Muscle of leg (tissue), 11 donors: Measurements from ENCODE around the gene DCLRE1B. TPM values are rescaled to one million over a fixed set of nuclear protein-coding genes. Genes with fewer than 3 reads are reported as not detected.

Experiments used
- DNase-seq: peaks from one replicate; pipeline ENCODE4 v3.0.0; 2013
- H3K27ac ChIP-seq: one replicate; pipeline ENCODE4 v1.5.1; 2013; ENCODE audit warnings: mild to moderate bottlenecking, low read length, control low read depth
- H3K27me3 ChIP-seq: one replicate; pipeline ENCODE4 v1.6.1; 2013; ENCODE audit warnings: low read length; ENCODE audit not compliant: control insufficient read depth, insufficient read depth
- H3K36me3 ChIP-seq: one replicate; pipeline ENCODE4 v1.6.1; 2013; ENCODE audit warnings: low read length; ENCODE audit not compliant: control insufficient read depth, insufficient read depth
- H3K4me1 ChIP-seq: one replicate; pipeline ENCODE4 v1.6.1; 2013; ENCODE audit warnings: low read length; ENCODE audit not compliant: control insufficient read depth, insufficient read depth
- H3K4me3 ChIP-seq: one replicate; pipeline ENCODE4 v1.5.1; 2013; ENCODE audit warnings: low read length, control low read depth
- H3K9me3 ChIP-seq: replicated peaks from 2 replicates; pipeline ENCODE4 v1.6.1; 2013; ENCODE audit warnings: low read depth, low read length; ENCODE audit not compliant: control insufficient read depth
- WGBS: methylation state at CpG from one replicate; pipeline ENCODE4 v1.1.5; 2013; ENCODE audit warnings: missing lambda C conversion rate; ENCODE audit not compliant: insufficient coverage; 5-methylcytosine and 5-hydroxymethylcytosine counted together
- polyA plus RNA-seq, 8 donors: library from polyadenylated mRNA; unstranded; fragments of 120-200 nt; gene quantifications; one replicate each; pipeline versions ENCODE4 v1.2.1 to v1.2.3, GENCODE V29; 2013; ENCODE audit warnings: inconsistent platforms in 1 of 8, low replicate concordance in 1 of 8; ENCODE audit not compliant: insufficient read length in 8 of 8, insufficient read depth in 1 of 8
- total RNA-seq: library from RNA; stranded (reverse); fragments of 120-200 nt; gene quantifications from one replicate; pipeline ENCODE4 v1.2.4, GENCODE V29; 2013

Gene DCLRE1B
- total and polyA plus RNA-seq, 9 donors = 5.2 to 11.6 (median 8.9) TPM

GRCh38 chr1:113886417-113887401 is 18.4 kb upstream of the DCLRE1B start:
- no peak for DNase-seq
- Histone ChIP-seq H3K27me3 (no peaks in the 10 kb centered on the region), H3K36me3 (no peaks in the 10 kb centered on the region), H3K9me3 (no peaks in the 10 kb centered on the region), H3K27ac (no peak overlapping the region), H3K4me1 (no peaks in the 10 kb centered on the region), H3K4me3 (no peak overlapping the region)
- WGBS = 88% methylated on average over 6 of the region's 17 CpGs

- no peak within 1 kb of the TSS for H3K4me3 ChIP-seq
- H3K27me3 ChIP-seq = no peaks in the 10 kb centered on the region
- no peaks in the 10 kb centered on the region for H3K4me1 ChIP-seq
- DNase-seq = no peak
- H3K27ac ChIP-seq = no peak within 1 kb of the TSS
- no peaks in the 10 kb centered on the region for H3K9me3 ChIP-seq
- 92% methylated on average over 2 of the region's 6 CpGs for WGBS
- no peaks in the 10 kb centered on the region for H3K36me3 ChIP-seq
Observed at GRCh38 chr1:113887402-113888175, 17.5 kb upstream of the DCLRE1B start, which contains the start of gene BCL2L15. TSS of gene BCL2L15 (minus strand) at chr1:113887581. CDS start at chr1:113887375, 206 bp downstream.

- WGBS = no CpG with 5 or more reads among the region's 2 CpGs
- H3K9me3 ChIP-seq = no peaks in the 10 kb centered on the region
- H3K4me1 ChIP-seq = no peaks in the 10 kb centered on the region
- H3K4me3 ChIP-seq = no peak overlapping the region
- no peak for DNase-seq
- H3K27me3 ChIP-seq = no peaks in the 10 kb centered on the region
- H3K27ac ChIP-seq = no peak overlapping the region
- H3K36me3 ChIP-seq = peaks cover 11% of the 10 kb centered on the region
Observed at GRCh38 chr1:113890816-113891215, 14.3 kb upstream of the DCLRE1B start.

GRCh38 chr1:113891631-113892220 is 13.4 kb upstream of the DCLRE1B start:
- Histone ChIP-seq H3K4me3 (no peak overlapping the region), H3K27me3 (no peaks in the 10 kb centered on the region), H3K4me1 (no peaks in the 10 kb centered on the region), H3K9me3 (no peaks in the 10 kb centered on the region), H3K36me3 (peaks cover 19% of the 10 kb centered on the region), H3K27ac (no peak overlapping the region)
- WGBS = 92% methylated on average over 7 of the region's 11 CpGs
- no peak for DNase-seq

GRCh38 chr1:113893267-113893666 is 11.9 kb upstream of the DCLRE1B start:
- Histone ChIP-seq H3K27me3 (no peaks in the 10 kb centered on the region), H3K27ac (no peak overlapping the region), H3K9me3 (no peaks in the 10 kb centered on the region), H3K4me3 (no peak overlapping the region), H3K4me1 (no peaks in the 10 kb centered on the region), H3K36me3 (peaks cover 26% of the 10 kb centered on the region)
- 91% methylated on average over 1 of the region's 3 CpGs for WGBS
- no peak for DNase-seq

- Histone ChIP-seq H3K4me1 (no peaks in the 10 kb centered on the region), H3K36me3 (peaks cover 38% of the 10 kb centered on the region), H3K27me3 (no peaks in the 10 kb centered on the region), H3K9me3 (no peaks in the 10 kb centered on the region), H3K27ac (no peak overlapping the region), H3K4me3 (no peak overlapping the region)
- WGBS = 82% methylated on average over 5 of the region's 6 CpGs
- no peak for DNase-seq
Observed at GRCh38 chr1:113895098-113895497, 10.0 kb upstream of the DCLRE1B start.

GRCh38 chr1:113895961-113896360 is 9.2 kb upstream of the DCLRE1B start:
- Histone ChIP-seq H3K9me3 (no peaks in the 10 kb centered on the region), H3K36me3 (peaks cover 41% of the 10 kb centered on the region), H3K27me3 (no peaks in the 10 kb centered on the region), H3K27ac (no peak overlapping the region), H3K4me1 (no peaks in the 10 kb centered on the region), H3K4me3 (no peak overlapping the region)
- WGBS = no CpG with 5 or more reads among the region's 8 CpGs
- DNase-seq = no peak

- peaks cover 56% of the 10 kb centered on the region for H3K36me3 ChIP-seq
- no peak overlapping the region for H3K4me3 ChIP-seq
- WGBS = no CpG with 5 or more reads among the region's 1 CpG
- H3K9me3 ChIP-seq = no peaks in the 10 kb centered on the region
- no peak for DNase-seq
- H3K27me3 ChIP-seq = no peaks in the 10 kb centered on the region
- H3K27ac ChIP-seq = no peak overlapping the region
- no peaks in the 10 kb centered on the region for H3K4me1 ChIP-seq
Observed at GRCh38 chr1:113898241-113898814, 6.8 kb upstream of the DCLRE1B start.

GRCh38 chr1:113899111-113899510 is 6.0 kb upstream of the DCLRE1B start:
- Histone ChIP-seq H3K36me3 (peaks cover 56% of the 10 kb centered on the region), H3K27ac (no peak overlapping the region)
- no peak for DNase-seq

More at GRCh38 chr1:113899111-113899510, 6.0 kb upstream of the DCLRE1B start:
- no peaks in the 10 kb centered on the region for H3K9me3 ChIP-seq
- H3K4me3 ChIP-seq = no peak overlapping the region
- no peaks in the 10 kb centered on the region for H3K27me3 ChIP-seq
- H3K4me1 ChIP-seq = peaks cover 5% of the 10 kb centered on the region
